HepG2 (cell line): Measurements from ENCODE around the gene ZDHHC19. TPM values are rescaled to one million over a fixed set of nuclear protein-coding genes. Genes with fewer than 3 reads are reported as not detected.

Source experiments
- E2F1 ChIP-seq: sonication (generic); formaldehyde crosslinking; IDR thresholded peaks from 2 replicates; pipeline ENCODE4 v1.5.0; 2020; ENCODE audit warnings: missing genetic modification reagents
- FOXK1 ChIP-seq: sonication (generic); formaldehyde crosslinking; IDR thresholded peaks from 2 replicates; pipeline ENCODE4 v1.4.0; 2020; ENCODE audit warnings: low read depth, missing genetic modification reagents, borderline replicate concordance
- KMT2A ChIP-seq: sonication (generic); formaldehyde crosslinking; IDR thresholded peaks from 2 replicates; pipeline ENCODE4 v1.4.0; 2020; ENCODE audit warnings: missing genetic modification reagents
- NFKB2 ChIP-seq: sonication (generic); formaldehyde crosslinking; IDR thresholded peaks from 2 replicates; pipeline ENCODE4 v1.4.0; 2020; ENCODE audit warnings: missing genetic modification reagents, borderline replicate concordance
- PAF1 ChIP-seq: IDR thresholded peaks from 2 replicates; pipeline ENCODE4 v1.6.1; 2016; ENCODE audit warnings: missing genetic modification reagents, missing compliant biosample characterization
- REL ChIP-seq: sonication (generic); formaldehyde crosslinking; conservative IDR thresholded peaks from 2 replicates; pipeline ENCODE4 v1.8.0; 2022; ENCODE audit warnings: mild to moderate bottlenecking, missing genetic modification reagents, moderate library complexity
- SIX4 ChIP-seq: sonication (generic); formaldehyde crosslinking; IDR thresholded peaks from 2 replicates; pipeline ENCODE4 v1.4.0; 2020; ENCODE audit warnings: missing genetic modification reagents
- ZBED4 ChIP-seq: sonication (generic); formaldehyde crosslinking; IDR thresholded peaks from 2 replicates; pipeline ENCODE4 v1.4.0; 2020; ENCODE audit warnings: missing genetic modification reagents, borderline replicate concordance
- ZBTB4 ChIP-seq: sonication (generic); formaldehyde crosslinking; IDR thresholded peaks from 2 replicates; pipeline ENCODE4 v1.4.0; 2020; ENCODE audit warnings: missing genetic modification reagents, mild to moderate bottlenecking, borderline replicate concordance
- ZNF280D ChIP-seq: sonication (generic); formaldehyde crosslinking; IDR thresholded peaks from 2 replicates; pipeline ENCODE4 v1.5.1; 2020; ENCODE audit warnings: mild to moderate bottlenecking, missing genetic modification reagents
- ZNF292 ChIP-seq: sonication (generic); formaldehyde crosslinking; IDR thresholded peaks from 2 replicates; pipeline ENCODE4 v1.8.1; 2022; ENCODE audit warnings: mild to moderate bottlenecking, low read depth, missing genetic modification reagents, borderline replicate concordance
- ZNF382 ChIP-seq: sonication (generic); formaldehyde crosslinking; IDR thresholded peaks from 2 replicates; pipeline ENCODE4 v1.5.0; 2020; ENCODE audit warnings: missing genetic modification reagents, mild to moderate bottlenecking, borderline replicate concordance
- ZNF468 ChIP-seq: sonication (generic); formaldehyde crosslinking; IDR thresholded peaks from 2 replicates; pipeline ENCODE4 v1.8.0; 2022; ENCODE audit warnings: mild to moderate bottlenecking, moderate library complexity, missing genetic modification reagents
- ZNF790 ChIP-seq: sonication (generic); formaldehyde crosslinking; IDR thresholded peaks from 2 replicates; pipeline ENCODE4 v1.8.0; 2022; ENCODE audit warnings: missing genetic modification reagents, mild to moderate bottlenecking, borderline replicate concordance
- polyA plus RNA-seq, 8 experiments: library from polyadenylated mRNA; depleted of rRNA in 3 of 8; stranded (reverse) in 7 of 8; unstranded in 1 of 8; fragments of >200 nt; fragmentation: Illumina TruSeq in 4 of 8; extraction: Trizol in 4 of 8; gene quantifications; 2 replicates each; pipeline versions ENCODE4 v1.2.1 to v1.2.3, GENCODE V29; 2011 to 2016; ENCODE audit warnings: low read depth in 4 of 8, missing spikeins in 1 of 8, mixed read lengths in 1 of 8; ENCODE audit not compliant: insufficient read depth in 1 of 8
- total RNA-seq, 5 experiments: library from RNA; depleted of rRNA; stranded (reverse); fragments of >200 nt; fragmentation: Illumina TruSeq; extraction: Trizol; gene quantifications; 2 replicates each; pipeline ENCODE4 v1.2.3, GENCODE V29; 2016; ENCODE audit warnings: low read depth in 1 of 5
- TF ChIP-seq, protein P1 (sequence below): IDR thresholded peaks from 2 replicates; pipeline ENCODE4 v1.6.1; 2016; ENCODE audit warnings: low read depth
- TF ChIP-seq, protein P2 (sequence below): sonication (generic); formaldehyde crosslinking; IDR thresholded peaks from 2 replicates; pipeline ENCODE4 v1.8.1; 2023; ENCODE audit warnings: mild to moderate bottlenecking, missing genetic modification reagents, borderline replicate concordance

The ZDHHC19 gene
- total and polyA plus RNA-seq, 2 of the 13 experiments (the other 11 are each of a cell fraction or from before 2014, with no cell fraction given): 0.22 to 0.53 TPM

GRCh38 chr3:196216089-196216564 is 4.9 kb upstream of the ZDHHC19 start, which contains the start of gene SLC51A (continued):
- TF ChIP-seq ZBTB4 (CRISPR knock-in tag): no peak
- no peak for TF ChIP-seq PAF1 (CRISPR knock-in tag)
- no peak for TF ChIP-seq E2F1 (CRISPR knock-in tag)
- TF ChIP-seq ZNF382 (CRISPR knock-in tag): no peak
- TF ChIP-seq, protein P1, sequence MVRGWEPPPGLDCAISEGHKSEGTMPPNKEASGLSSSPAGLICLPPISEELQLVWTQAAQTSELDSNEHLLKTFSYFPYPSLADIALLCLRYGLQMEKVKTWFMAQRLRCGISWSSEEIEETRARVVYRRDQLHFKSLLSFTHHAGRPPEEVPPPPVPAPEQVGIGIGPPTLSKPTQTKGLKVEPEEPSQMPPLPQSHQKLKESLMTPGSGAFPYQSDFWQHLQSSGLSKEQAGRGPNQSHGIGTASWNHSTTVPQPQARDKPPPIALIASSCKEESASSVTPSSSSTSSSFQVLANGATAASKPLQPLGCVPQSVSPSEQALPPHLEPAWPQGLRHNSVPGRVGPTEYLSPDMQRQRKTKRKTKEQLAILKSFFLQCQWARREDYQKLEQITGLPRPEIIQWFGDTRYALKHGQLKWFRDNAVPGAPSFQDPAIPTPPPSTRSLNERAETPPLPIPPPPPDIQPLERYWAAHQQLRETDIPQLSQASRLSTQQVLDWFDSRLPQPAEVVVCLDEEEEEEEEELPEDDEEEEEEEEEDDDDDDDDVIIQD (CRISPR knock-in tag): no peak
- TF ChIP-seq FOXK1 (CRISPR knock-in tag): no peak
- peak; percentile 43; the same call in 1 of the 2 replicates for TF ChIP-seq NFKB2
- no peak for TF ChIP-seq SIX4 (CRISPR knock-in tag)
- TF ChIP-seq, protein P2, sequence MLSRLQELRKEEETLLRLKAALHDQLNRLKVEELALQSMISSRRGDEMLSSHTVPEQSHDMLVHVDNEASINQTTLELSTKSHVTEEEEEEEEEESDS (CRISPR knock-in tag): no peak
- 0 out of 2 replicates have a peak, but pooled peaks have one; percentile 14 for TF ChIP-seq KMT2A (CRISPR knock-in tag)
- TF ChIP-seq ZNF790 (CRISPR knock-in tag): no peak
- TF ChIP-seq ZNF468 (CRISPR knock-in tag): no peak
- no peak for TF ChIP-seq ZNF280D (CRISPR knock-in tag)
- no peak for TF ChIP-seq REL (CRISPR knock-in tag)
- TF ChIP-seq ZBED4: no peak
- no peak for TF ChIP-seq ZNF292
